Measurements from ENCODE around the gene SH2D7.

SH2D7 gene

GRCh38 chr15:78079298-78080087 is 12.9 kb upstream of the SH2D7 start:
- DNase-seq, result no peak

GRCh38 chr15:78080088-78080460 is 12.3 kb upstream of the SH2D7 start:
- DNase-seq, result no peak

GRCh38 chr15:78082106-78082742 is 10.1 kb upstream of the SH2D7 start:
- DNase-seq, result no peak

GRCh38 chr15:78082743-78083110 is 9.6 kb upstream of the SH2D7 start:
- no peak for DNase-seq

GRCh38 chr15:78083186-78083585 is 9.2 kb upstream of the SH2D7 start:
- no peak for DNase-seq

- no peak for DNase-seq
Measured at GRCh38 chr15:78083687-78084448, 8.5 kb upstream of the SH2D7 start.

GRCh38 chr15:78084449-78084750 is 8.0 kb upstream of the SH2D7 start:
- DNase-seq, result no peak

GRCh38 chr15:78085928-78086327 is 6.4 kb upstream of the SH2D7 start:
- DNase-seq, result no peak

GRCh38 chr15:78087951-78088772 is 4.2 kb upstream of the SH2D7 start:
- no peak for DNase-seq

- DNase-seq, result no peak
Measured at GRCh38 chr15:78088773-78089080, 3.6 kb upstream of the SH2D7 start.

- no peak for DNase-seq
Measured at GRCh38 chr15:78090422-78091063, 1.8 kb upstream of the SH2D7 start.

GRCh38 chr15:78093242-78094020 is 1.1 kb downstream of the SH2D7 start:
- no peak for DNase-seq

- no peak for DNase-seq
Measured at GRCh38 chr15:78097667-78098066, 5.3 kb downstream of the SH2D7 start.

GRCh38 chr15:78098131-78098755 is 5.9 kb downstream of the SH2D7 start:
- DNase-seq, result no peak

GRCh38 chr15:78100886-78101285 is 8.5 kb downstream of the SH2D7 start:
- no peak for DNase-seq

GRCh38 chr15:78101423-78102105 is 9.2 kb downstream of the SH2D7 start:
- DNase-seq, result no peak

- no peak for DNase-seq
Measured at GRCh38 chr15:78102211-78102610, 9.8 kb downstream of the SH2D7 start.

- DNase-seq, result no peak
Measured at GRCh38 chr15:78102741-78103140, 10.4 kb downstream of the SH2D7 start.

- peak; percentile 58 for DNase-seq
Measured at GRCh38 chr15:78103406-78104118, 11.2 kb downstream of the SH2D7 start.

- DNase-seq, result no peak
Measured at GRCh38 chr15:78104119-78104479, 11.7 kb downstream of the SH2D7 start.

All from activated effector memory CD4-positive, alpha-beta T cell treated with Interleukin-2 at 50 U/mL for 16 hours (primary cell).